NOMO-1 treated with DMSO at 0.1 percent for 48 hours (cell line): Measurements from ENCODE around the gene SUPT3H.
A peak's percentile ranks its signal among the peaks of the same experiment; 100 is the strongest.

Source experiments
- DNase-seq: peaks from one replicate; lab custom pipeline; 2025; ENCODE audit not compliant: unreplicated experiment; lab: John Stamatoyannopoulos, UW

SUPT3H gene

DNA sequence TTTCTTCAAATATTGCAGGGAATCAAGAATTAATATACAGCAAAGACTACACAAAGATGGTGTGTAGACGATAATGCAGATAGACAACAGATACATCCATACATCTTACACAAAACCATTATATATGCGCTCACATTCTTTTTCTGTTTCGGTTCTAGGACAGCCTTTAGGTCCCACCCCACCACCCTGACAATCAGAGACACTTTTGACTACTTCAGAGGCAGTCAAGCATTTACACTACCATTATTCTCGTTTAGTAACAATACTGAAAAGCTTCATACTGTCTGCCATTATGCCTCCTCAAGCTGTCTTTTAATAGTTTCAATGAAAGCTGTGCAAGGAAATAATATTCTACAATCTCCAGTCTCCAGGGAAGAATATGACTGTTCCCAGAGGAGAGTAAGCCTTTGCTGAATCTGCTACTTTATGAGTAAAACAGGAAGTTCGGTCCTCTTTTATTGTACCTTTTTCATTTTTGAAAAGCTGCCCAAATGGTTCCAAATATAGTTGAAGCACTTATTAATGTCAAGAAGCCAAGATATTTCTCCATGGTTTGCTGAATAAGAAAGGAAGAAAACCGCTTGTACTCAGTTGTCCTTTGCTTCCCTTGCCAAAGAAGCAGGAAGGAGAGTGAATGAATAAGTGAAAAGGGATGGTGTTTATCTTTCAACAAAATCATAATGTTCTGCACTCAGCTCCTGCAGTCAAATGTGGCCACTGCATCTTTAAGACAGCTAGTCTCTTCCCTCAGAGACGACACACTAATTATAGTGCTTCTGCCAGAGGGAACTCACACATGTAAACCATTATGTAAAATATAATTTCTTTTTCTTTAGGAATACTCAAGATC lies 521.9 kb downstream of the SUPT3H start:
- no peak for DNase-seq

DNA sequence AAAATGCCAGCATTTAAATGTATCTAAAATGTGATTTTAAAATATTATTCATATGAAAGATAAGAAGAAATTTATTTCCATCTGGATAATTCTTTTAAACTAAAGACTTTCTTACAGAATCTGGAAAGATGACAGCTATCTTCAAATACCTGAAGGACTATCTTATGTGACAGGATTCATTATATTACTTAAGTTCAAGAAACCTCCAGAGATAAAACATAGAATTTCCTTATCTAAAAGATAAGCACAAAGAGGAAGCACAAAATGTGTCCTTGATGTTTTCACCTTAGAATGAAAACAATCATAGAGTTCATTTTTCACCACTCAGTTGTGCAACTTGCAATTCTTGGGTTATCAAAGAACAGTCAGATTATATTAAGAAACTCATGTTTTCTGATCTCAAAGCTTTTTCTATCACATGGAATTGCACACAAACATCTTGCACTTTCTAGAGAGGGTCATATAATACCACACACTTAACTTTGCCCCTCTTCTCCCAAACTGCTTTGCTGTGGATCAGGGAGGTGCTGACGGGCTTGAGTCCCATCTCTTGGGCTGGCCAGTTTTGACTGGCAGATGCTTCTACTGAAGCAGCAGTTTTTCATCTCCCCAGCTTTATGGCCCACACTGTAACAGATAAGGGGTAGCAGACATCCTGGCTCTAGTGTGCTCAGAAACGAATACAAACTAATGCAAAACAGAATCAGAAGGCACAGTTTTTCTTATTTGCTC lies 522.9 kb downstream of the SUPT3H start:
- DNase-seq = no peak

DNA sequence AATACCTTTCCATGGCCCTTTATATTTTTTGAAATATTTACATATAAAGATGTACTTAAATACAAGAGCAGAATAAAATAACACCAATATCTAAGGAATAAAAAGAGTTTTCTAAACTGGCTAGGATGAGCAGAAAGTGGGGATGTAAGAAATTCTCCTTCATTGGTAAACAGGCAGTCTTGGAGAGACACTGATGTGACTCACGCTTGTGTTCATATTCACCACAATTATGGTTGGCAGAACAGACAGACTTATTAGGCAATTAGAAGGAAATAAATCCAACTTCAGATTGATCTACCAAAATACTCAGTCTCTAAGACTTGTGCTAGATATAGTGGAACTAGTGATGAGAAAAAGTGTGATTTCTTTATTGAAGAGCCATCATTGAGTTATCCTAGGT lies 526.6 kb downstream of the SUPT3H start:
- no peak for DNase-seq

DNA sequence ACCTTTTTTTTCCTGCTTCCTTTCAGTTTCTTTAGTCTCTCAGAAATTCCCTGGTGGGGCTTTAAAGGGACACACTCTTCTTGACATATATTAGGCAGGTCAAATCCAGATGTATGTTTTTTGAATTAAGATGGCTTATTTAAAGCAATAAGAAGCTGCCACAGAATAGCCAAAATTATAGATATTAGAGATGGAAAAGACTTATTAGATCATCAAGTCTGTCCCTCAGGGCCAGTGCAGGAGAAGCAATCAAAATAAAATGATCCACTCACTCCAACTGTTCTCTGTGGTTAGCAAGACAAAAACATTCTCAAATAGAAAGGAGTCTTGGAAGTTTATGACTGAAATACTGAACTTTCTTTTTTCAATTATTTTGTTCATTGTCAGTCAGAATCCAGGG lies 527.4 kb downstream of the SUPT3H start:
- DNase-seq = no peak

DNA sequence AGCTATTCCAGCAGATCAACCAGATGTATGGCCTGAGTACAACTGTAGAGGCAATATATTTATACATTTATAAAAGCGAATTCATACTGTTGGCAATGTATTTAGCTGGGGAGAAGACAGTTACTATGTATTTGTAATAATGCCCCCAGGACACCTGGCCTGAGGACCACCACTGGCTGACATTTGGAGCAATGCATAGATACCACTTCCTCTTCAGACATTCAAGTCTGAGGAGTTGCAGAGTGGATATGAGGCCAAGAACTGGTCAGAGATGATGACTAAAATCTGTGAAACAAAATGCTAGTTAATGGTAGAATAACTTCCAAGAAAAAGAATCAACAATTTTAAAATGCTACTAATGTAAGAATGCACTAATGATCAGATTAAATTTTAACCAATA lies 527.9 kb downstream of the SUPT3H start:
- no peak for DNase-seq

DNA sequence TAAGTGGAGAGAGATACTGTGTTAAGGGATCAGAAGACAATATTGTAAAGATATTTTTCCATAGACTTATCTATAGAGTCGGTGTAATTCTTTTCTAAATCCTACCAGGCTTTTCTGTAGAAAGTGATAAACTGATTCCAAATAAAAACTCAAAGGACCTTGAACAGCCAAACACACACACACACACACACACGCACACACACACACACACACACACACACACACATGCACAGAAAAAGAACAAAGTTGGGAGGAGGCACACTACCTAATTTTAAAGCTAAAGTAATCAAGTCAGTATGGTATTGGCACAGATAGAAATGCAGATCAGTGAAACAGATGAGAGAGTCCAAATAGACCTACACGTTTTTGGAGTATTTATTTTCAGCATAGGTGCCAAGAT lies 534.0 kb downstream of the SUPT3H start:
- no peak for DNase-seq

DNA sequence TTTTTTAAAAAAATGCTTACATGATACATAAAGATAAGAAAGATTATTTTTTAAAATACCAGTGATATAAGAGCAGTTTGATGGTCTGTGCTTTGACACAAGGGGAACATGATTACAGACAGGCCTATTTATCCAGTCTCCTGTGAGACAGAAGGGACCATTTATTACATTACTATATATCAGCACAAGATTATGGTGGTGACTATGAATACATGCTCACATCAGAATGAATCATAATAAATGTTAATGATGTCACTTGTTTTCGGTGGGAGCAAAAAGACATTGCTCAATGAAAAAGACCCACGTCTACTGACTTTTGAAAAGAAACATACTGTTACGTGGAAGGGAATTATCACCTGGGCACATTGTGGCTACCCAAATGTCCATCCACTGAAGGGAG lies 535.1 kb downstream of the SUPT3H start:
- DNase-seq = no peak

DNA sequence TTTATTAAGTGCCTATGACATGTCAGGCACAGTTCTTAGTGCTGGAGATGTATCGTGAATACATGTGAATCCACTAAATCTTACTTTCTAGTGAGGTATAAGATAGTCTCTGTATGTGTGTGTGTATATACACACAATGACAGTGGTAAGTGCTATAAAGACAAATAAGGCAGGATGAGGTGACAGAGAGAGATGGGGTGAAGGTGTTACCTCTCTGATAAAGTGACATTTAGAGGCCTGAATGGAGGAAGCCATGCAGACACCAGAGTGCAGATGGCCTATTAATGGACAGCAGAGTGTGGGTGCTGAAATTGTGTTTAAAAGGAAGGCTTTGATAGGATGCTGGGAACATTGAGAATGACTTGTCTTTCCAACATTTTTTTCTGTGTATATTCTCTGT lies 535.9 kb downstream of the SUPT3H start:
- no peak for DNase-seq

DNA sequence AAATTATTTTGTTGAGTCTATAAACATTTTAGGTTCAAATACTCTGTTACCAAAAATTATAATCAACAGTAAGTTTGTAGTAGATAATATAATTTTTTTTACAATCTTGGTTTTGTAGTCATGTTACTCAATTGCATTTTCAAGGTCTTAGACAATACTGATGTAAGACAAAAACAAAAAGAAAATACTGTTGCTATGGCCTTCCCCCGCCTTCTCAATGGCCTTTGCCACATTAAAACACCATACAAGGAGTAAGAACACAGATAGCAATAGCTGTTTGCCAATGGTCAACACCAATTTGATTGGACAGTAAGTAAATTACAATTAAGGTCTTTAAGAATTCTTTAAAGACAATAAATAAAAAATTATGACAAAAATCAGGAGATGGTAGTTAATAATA lies 540.0 kb downstream of the SUPT3H start:
- no peak for DNase-seq

DNA sequence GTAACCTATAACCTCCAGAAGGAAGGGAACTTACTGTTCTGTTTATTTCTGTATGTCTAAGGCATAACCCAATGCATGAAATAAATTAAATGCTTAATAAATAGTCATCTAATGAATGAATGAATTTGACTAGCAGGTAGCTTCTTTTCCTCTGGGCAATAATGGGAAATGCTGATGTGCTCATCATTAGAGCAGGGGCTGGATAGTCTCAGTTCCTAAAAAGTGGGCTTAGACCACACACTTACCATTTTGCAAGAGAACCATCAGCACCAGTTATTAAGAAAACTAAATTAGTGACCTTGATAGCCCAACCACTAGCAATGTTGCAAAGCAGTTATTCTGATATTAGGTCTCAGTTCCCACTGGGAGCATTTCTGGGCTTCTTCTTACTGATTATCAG lies 540.5 kb downstream of the SUPT3H start:
- peak; percentile 63 for DNase-seq

DNA sequence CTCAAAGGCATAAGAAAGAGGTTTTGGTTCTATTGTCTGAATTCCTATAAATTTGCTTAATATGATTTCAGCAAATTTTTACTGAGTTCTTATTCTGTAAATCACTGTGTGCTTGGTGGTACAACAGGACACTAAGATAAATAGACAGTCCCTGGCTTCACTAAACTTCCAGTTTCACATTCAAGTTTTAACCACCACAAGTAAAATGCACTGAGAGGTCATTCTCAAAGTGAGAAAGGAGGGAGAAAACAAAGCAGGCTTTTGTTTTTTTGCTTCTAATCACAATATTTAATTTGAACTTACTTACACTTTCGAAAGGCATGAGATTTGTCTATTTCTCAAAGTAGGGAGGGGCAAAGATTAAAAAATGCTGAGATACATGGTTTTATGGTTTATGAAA lies 544.5 kb downstream of the SUPT3H start:
- peak; percentile 5 for DNase-seq

DNA sequence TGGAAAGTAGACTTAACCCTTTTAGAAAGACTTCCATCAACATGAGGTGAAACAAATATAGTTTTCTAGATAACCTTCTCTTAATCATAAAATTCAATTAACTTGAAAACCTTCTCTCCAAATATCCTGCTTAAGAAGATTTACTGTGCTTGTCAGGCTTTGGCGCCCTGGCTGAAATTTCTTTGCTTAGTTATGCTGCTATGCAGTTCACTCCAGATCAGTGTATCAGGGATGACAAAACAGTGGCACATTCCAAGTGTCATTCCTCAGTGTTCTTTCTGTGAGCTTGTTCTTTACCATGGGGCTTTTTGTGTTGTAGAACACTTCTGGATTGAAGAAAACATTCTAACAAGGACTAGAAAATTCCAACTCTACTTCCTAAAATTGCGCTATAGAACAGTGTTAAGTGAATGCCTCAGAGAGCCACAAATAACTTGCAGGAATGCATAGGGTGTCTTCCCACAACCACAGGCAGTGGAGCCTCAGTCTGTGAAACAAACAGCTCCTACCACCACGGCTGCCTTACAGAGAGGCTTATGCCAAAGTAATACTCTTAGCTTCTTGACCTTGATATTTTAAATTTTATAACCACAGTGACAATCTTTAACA lies 546.6 kb downstream of the SUPT3H start:
- DNase-seq = no peak

DNA sequence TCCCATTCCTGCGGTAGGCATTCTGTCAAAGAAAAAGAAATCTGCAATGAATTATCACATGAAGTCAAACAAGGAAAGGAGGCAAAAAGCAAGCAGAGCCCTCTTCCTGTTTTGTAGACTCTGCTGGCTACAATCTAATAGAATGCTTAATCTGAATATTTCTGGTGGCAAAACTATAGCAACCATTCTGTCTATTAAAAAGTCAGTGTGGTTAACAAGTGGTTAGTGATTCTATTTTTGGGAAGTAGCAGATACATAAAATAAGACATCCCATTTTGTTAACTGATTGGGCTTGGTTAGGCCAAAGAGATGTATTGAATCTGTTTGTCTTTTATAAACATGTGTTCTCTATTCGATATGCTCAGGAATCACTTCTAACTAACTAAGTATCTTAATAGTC lies 547.9 kb downstream of the SUPT3H start:
- DNase-seq = peak; percentile 45

DNA sequence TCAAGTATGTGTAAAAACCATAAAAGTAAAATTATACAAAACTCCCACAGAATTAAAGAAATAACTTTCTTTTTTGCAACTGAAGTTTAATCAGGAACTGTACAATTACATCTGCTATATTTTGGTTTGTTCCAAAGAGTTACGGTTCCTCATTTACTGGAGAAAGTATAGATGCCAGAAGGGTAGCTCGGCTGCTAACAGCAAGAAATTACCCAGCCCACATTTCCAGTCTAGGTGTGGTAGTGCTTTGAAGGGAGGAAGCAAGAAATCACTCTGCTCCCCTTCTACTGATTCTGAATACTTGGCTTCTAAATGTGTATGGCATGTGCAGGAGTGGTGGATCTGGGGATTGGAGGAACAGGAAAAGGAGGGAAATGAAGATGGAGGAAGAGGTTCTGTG lies 549.0 kb downstream of the SUPT3H start:
- peak; percentile 77 for DNase-seq

DNA sequence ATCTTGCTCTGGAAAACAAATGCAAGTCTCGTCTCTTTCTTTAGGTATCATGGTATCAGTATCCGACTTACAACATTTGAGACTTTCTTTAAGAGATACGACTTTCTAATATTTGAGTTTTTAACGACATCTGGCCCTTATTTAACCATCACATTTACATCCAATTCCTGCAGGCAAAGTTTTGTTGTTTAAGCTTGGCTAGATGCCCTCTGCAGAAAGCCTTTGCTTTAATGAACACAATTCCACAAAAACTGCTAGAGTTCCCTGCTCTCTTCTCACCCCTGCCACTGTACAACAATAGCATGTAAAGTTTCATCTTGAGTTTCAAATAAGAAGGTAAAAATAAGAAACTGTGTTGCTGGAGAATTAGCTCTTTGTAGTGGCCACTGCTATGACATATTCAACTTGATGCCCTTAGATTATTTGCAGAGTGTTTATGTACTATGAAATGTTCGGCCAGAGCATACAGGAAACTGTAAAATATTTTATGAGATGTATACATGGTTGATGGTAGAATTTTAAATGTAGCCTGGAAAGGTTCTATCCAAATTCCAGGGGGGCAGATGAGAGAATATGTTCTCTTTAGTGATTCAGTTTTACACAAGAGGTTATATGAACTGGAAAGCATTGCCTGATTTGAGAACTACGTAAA lies 551.6 kb downstream of the SUPT3H start:
- no peak for DNase-seq

DNA sequence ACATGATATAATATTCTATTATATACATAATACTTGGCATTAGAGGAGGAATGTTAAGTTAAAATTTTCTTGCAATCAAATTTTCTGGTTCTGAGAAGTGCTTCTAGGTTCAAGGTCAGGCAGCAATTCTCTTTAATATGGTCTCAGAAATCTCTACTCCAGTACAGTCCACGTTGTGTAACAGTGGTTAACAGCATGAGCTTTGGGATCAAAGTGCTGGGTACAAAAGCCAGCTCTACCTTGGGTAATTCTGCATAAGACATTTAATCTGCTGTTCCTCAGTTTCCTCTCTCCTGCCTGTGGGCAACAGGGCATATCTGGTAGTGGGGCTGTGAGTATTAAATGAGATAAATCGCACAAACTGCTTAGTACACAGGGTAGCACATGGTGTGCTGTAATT lies 552.5 kb downstream of the SUPT3H start:
- no peak for DNase-seq

DNA sequence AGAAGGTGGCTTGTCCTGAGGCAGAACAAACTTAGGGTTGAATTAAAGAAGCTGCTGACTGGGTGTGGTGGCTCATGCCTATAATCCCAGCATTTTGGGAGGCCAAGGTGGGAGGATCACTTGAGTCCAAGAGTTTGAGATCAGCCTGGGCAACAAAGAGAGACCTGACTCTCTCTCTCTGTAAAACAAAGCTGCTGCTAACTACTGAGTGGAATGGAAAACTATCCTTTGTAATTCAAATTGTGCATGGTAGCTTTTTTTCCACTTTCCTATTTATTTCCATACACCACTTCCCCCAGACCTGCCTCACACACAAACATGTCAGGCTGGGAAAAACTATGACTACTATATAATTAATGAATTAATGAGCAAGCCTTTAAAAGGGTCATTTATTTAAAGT lies 553.2 kb downstream of the SUPT3H start:
- DNase-seq = no peak

DNA sequence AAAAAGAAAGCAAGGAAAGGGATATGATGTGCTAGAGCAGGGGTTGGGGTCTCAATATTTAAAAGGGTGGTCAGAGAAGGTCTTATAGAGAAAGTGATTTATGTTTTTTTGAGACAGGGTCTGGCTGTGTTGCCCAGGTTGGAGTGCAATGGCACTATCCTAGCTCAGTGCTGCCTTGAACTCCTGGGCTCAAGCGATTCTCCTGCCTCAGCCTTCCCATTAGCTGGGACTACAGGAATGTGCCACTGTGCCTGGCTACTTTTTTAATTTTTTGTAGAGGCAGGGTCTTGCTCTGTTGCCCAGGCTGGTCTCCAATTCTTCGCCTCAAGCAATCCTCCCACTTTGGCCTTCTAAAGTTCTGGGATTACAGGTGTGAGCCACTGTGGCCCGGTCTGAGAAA lies 557.0 kb downstream of the SUPT3H start:
- DNase-seq = no peak

DNA sequence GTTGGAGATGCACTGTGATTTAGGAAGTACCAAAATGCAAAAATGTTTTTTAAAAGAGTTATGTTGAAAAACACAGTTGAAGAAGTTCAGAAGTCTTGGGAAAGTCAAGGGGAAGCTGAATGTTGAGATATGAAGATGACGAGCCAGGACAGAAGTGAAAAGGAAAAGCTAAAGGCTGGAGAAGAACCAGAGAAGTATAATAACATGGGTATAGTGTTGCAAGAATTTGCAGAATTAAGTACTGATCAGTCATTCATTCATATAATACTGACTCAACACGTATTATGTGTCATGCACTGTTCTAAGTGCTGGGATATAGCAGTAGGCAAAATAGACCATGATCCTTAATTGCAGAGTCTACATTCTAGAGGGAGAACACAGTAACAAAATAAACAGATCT lies 557.4 kb downstream of the SUPT3H start:
- DNase-seq = no peak

DNA sequence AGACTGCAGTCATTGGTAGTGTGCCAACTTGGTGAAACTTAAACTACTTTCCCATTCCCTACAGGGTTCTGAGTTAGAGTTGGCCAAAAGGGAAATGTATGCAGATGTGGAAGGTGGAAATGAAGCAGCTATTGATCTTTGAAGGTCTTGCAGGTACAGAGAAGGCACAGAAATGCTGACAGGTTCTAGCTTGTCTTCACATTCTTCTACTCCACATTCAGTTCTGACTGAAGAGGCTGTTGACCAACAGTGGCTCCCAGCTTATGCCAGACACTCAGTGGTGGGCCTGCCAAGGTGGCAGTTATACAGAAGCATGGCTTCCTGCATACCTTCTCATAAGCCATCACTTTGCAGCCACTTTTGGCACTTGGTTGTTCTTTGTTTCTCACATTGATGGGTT lies 566.3 kb downstream of the SUPT3H start:
- DNase-seq = no peak

DNA sequence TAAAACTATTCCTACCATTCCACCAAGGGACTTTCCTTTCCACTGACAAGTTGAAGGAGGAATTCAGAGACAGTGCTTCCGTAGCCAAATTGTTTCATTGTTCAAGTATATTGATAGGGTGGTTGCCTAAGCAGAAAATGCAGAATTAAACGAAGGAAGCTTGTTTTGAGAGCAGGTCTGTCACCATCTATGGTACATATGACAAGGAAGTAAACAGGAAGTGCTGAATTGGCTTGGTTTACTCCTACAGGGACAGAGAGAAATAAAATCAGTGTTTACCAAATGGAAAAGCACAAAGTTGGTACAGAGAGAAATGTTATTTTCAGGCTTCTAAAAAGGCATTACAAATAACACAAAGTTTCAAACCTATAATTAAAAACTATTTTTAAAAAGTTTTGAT lies 568.5 kb downstream of the SUPT3H start:
- no peak for DNase-seq

DNA sequence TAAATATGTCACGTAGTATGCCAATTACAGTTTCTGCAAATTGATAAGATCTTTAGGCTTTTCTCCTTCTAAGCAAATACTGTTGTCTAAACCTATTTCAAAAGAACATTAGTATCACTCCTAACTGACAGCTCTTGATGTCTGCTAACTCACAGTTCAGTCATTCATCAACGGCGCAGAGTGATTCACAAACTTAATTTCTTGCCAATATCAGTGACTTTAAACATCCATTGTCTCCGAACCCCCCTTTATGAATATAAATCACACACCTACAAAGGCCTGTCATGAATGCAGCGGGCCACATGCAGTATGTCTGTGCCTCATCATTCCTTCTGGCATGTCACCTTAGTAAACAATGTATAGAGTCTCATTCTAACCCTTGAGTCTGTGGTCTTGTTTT lies 569.6 kb downstream of the SUPT3H start:
- DNase-seq = no peak
